GM19324 (cell line): ENCODE results near the gene GRIFIN.
"Not testable (repeated sequence)": the region's sequence is repeated elsewhere in the genome, so short reads cannot be mapped to it uniquely, and the experiment has no call there.

ENCODE experiments used
- ATAC-seq: cut with Tn5 transposase; IDR thresholded peaks from one replicate; pipeline ENCODE4 v1.9.1; 2021; ENCODE audit warnings: mild to moderate bottlenecking, moderate library complexity; ENCODE audit not compliant: unreplicated experiment, low FRiP score

GRIFIN gene

DNA sequence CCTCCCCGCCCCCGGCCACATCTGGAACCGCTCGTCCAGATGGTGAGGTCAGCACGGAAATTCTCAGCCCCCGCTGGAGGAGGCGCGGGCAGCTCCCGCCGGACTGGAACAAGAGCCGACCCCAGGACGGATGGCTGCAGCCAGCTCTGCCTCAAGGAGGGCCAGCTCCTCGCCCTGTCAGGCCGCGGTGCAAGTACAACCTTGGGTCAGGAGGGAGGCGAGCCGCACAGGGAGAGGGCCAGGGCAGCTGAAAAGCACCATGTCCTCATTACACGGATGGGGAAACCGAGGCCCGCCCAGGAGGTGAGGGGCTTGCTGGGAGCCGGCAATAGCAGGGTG is 3.8 kb upstream of the GRIFIN start:
- ATAC-seq, result no peak

DNA sequence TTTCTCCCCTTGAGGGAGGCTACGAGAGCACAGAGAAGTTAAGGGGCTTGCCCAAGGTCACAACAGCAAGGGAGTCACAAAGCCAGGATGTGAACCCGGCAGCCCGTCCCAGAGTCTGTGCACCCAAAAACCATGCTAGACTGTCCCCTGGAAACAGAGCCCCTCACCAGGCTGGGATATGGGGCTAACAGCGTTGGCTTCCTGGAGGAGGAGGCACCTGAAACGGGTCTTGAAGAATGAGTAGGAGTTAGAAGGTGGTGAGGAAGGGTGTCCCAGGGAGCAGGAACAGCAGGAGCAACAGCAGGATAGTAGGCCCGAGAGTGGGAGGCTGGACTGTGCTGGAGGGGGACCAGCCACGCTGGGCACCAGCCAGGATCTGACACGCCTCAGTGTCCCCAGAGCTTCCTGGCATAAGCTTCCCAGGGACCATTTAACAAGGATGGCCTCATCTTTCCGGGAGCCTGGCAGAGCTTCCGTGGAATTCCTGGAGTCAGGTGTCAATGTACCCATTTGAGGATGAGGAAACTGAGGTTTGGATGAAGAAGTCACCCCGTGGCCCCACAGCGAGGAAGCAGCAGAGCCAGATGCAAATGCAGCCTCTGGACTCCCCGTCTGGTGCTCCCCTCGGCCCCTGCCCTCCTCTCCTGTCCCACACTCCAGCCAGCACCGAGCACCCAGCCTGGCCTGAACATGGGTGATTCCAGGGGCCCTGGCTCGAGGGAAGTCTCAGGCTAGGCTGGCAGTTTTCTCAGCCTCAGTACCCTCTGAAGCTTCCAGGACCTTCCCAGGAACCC is 3.3 kb upstream of the GRIFIN start:
- ATAC-seq, result no peak

DNA sequence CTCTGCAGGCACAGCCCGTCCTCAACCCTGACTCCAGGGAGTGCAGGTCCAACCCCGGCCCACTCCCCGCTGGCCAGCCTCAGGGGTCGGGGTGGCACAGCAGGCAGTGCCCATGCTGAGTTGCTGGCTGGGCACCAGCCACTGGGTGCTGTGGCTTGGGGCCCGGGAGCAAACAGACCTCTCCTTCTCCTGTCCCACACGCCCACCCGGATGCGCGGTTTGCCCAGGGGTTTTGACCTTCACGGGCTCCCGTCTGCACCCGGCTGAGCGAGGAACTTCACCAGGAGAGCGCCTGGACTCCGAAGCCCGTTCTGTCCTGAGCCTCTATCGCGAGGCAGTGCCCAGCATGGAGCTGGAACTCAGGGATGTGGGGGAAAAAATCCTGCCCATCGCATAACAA is 2.6 kb upstream of the GRIFIN start:
- no peak for ATAC-seq

DNA sequence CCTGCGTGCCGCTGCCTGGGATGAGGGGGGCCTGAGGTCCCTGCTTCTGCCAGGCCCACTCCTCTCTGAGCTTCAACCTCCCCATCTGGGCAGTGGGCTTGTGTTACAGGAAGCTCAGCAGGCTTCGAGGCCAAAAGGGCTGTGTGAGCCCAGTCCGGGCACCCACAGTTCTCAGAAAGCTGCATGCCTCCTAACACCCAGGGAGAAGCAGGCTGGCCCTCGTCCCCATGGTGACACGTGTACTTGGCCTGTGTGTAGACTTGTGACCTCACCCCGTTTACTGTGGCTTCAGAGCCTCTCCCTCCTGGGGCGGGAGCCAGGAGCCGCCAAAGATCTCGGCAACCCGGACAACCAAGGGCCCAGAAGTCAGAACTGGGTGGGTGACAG is 2.2 kb upstream of the GRIFIN start:
- no peak for ATAC-seq

DNA sequence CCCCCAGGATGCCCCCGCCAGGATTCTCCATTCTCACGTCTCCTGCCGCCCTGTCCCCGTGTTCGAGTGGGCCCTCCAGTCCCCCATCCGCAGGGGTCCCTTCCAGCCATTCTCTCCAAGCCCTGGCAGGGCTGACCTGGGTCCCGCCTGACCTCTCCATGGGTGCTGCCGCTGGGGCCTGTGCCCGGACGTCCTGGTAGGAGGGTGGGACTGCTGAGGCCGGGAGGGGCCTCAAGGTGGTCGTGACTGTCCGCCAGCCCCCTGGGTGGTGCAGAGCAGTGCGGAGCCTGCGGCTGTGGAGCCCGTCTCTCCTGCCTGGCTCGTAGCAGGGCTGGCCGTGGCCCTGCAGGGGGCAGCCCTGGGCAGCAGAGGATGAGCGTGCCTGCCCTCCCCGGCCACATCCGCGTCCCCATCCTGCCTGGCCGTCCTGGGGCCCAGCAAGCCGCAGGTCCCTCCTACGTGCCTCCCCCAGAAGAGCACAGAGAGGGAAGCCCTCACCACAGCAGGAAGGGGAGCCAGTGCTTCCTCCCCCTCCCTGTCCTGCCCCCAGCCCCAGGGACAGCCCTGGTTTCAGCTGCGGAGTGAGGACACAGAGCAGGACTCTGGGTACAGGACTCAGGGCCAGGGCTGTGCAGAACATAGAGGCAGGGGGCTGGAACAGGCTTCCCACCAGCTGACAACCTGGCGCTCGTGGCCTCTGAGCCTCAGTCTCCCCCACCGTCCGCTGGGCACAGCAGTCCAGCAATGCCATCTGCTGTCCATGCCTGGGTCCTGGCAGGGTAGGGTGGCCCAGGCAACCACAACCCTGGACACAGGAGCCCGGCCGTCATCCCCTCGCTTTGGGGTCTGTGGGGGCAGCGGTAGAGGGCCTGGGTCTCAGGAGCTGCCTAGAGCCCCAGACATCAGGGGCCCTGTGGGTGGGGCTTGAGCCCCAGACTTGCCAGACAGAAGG is 1.5 kb upstream of the GRIFIN start:
- ATAC-seq, result no peak

DNA sequence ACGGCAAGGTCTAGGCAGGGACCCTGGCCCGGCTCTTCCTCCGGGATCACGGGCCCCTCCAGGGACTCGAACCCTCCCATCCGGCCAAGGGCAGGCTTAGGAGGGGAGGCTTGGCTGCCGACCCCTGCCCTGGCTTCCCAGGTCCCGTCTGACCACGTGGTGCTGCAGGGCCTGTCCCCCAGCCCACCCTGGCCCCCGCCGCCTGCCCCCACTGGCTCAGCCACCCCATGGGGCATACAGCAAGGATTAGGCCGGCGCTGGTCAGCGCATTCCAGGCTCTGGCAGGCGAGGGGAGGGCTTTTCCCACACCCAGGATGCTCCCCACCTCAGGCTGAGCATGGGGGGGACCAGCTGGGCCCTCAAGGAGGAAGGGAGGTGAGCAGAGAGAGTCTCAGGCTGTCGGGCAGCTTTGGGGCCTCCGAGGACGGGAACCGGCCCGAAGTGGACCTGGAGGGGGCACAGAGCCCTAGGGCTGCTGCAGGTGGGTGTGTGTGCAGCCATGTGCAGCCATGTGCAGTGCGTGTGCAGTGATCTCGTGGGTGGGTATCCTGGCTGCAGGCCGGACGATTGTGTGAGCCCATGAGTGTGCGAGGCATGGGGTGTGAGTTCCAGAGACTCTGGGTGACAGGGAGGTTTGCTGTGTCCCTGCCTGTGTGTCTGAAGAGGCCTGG is 713 bp upstream of the GRIFIN start:
- no peak for ATAC-seq

DNA sequence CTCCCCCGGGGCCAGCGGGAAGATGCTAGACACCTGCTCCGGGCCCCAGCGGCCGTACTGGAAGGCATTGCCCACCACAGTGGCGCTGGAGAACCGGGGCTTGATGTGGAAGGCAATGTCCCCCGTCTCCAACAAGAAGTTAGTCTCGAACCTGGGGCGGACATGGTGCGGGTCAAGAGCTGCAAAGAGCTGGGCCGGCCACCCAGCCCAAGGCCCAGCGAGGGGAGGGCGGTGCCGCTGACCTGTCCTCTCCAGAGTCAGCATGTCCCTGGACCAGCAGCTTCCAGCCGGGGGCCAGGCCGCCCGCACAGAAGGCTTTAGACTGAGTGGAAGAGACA is 551 bp downstream of the GRIFIN start:
- no peak for ATAC-seq

DNA sequence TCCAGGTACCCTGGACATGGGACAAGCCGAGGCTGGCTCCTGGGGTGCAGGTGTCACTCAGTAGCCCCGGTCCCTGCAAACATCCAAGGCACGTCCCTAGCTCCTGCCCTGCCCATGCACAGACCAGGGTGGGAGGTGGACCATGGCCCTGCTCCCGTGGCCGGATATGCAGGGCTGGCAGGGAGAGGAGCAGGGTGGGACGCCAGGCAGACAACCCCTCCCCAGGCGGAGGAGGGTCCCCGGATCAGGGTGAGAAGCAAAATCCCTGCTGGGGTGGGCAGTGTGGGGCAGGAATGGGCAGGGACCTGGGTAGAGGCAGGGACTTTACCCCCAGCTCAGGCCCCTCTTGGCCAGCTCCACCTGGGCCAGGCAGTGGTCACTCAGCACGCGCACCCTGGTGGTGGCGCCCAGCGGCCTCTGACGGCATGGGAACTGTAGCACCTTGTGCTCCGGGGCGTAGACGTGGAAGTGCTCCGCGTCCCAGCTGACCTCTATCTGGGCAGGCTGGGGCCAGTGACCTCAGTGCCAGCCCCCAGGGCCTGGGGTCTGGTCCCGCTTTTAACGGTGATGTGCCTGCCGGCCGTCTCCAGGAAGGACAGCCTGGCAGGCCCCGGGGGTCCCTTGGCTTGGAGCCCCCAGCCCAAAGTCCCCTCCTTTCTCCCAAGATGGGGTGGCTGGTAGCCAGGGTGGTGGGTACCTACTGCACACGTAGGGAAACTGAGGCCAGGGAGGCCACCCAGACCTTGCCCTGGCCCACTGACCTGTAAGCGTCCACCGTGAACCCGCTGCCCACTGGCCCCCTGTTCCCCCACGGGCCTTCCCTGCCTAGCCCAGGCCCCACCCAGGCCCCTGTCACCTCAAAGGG is 1.2 kb downstream of the GRIFIN start:
- no peak for ATAC-seq

DNA sequence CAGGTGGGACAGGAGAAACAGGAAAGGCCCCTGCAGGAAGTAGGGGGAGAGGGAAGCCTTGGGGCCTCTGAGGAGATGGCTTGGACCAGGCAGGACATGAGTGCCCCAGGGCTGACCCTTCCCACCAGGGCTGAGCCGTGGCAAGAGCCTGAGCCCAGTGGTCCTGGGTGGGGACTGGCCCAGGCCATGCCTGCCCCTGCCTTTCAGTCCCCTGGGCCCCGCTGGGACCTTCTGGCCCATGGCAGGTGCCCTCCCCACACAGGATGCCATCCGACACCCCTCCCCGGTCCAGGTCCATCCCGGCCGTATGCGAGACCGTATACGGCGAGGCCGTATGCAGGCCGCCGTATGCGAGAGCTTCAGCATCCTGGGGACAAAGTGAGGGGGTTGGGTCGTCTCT is 2.0 kb downstream of the GRIFIN start:
- no peak for ATAC-seq

DNA sequence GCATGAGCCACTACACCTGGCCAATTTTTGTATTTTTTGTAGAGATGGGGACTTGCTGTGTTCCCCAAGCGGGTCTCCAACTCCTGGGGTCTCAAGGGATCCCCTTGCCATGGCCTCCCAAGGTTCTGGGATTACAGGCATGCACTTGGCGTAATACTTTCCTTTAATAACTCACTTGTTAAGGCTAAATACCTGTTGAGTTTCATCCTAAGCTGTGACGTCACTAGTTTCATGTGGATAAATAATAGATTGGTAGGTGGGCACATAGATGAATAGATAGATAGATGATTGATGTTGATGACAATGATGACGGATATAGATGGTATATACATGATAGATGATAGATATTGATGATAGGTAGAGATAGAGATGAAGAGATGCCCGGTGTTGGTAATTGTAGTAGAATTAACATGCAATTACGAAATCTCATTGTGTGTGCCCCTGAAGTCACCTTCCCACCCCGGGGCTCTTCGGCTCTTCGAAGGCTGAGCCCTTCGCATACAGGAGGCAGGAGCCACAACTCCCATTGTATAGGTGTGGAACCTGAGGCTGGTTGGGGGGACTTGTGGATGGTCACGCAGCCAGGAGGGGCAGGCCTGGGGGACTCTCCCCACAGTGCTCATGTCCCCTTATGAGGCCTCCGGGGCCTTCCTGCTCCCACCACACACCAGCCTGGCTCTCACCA is 2.6 kb downstream of the GRIFIN start:
- no peak for ATAC-seq

DNA sequence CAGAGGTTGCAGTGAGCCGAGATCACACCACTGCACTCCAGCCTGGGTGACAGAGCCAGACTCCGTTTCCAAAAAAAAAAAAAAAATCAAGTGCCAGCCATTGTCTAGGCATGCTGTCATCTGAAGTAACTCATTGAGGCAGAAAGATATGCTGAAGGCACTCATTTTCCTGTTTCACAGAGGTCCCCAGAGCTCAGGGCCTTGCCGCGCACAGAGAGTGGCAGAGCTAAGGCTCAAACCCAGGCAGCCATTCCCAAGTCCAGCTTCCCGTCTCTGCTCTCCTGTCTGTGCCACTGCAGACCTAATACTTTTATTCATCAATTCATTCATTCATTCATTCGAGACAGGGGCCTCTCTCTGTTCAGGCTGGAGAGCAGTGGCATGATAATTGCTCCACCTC is 3.5 kb downstream of the GRIFIN start:
- no peak for ATAC-seq

DNA sequence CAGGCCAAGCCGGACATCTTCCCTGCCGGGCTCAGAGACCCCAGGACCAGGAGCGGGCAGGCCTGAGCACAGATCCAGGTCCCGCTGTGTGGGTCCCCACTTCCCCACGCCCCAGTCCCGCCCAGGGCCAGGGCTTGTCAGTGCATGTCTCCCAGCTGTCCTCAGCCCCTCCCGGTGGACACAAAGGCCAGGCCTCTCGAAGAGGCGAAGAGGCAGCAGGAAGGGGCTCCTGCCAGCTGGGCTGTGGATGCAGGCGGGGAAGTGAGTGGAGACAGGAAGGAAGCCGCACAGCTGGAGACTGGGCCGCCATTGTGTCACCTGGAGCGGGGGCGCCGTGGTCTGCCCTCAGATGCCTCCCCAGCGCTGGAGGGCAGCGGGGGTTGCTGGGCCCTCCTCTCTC is 4.8 kb downstream of the GRIFIN start:
- ATAC-seq, result no peak

DNA sequence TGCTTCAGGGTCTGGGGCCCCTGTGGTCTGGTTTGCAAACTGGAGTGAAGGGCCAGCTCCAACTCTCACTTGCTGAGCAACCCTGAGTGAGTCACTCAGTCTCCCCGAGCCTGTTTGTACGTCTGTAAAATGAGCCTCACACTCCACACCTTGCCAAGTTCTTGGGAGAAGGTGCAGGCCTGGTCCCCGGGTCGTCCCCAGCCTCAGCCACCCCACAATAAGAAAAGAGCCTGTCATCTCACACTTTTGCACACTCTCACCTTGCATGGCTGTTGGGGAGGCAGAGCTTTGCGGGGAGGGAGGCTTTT is 5.2 kb downstream of the GRIFIN start:
- ATAC-seq, result no peak

DNA sequence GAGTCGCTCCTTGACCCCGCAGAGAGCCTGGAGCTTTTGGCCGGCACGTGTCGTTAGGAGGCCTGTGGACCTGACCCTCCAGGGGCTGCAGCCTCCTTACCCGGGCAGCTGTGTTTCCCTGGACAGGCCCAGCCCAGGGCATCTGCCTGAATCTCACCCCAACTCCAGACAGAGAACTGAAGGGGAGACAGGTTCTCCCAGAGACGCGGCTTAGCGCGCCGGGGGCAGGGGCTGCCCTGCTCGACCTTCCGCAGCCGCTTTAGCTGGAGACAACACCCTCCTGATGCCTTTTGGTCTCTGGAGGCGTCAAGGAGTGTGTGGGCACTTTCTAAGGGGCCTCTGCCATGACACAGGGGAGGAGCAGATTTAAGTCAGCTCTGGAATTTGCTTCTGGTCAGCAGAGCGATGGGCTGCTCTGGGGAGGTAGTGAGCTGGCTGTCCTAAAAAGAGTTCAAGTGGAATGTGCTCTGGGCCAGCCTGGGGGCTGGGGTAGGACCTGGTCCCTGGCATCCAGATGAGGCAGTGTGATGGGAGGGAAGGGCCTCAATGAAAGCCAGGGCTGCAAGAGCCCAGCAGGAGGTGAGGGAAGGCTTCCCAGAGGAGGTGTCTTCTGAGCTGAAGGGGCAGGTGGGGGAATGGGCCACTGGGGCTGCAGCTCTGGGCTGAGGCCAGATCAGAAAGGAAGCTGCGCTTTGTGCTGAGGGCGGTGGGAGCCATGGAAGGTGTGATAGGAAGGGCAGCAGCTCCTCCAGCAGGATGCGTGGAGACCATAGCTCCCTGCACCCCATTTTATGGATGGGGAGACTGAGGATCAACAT is 5.8 kb downstream of the GRIFIN start:
- ATAC-seq, result no peak

DNA sequence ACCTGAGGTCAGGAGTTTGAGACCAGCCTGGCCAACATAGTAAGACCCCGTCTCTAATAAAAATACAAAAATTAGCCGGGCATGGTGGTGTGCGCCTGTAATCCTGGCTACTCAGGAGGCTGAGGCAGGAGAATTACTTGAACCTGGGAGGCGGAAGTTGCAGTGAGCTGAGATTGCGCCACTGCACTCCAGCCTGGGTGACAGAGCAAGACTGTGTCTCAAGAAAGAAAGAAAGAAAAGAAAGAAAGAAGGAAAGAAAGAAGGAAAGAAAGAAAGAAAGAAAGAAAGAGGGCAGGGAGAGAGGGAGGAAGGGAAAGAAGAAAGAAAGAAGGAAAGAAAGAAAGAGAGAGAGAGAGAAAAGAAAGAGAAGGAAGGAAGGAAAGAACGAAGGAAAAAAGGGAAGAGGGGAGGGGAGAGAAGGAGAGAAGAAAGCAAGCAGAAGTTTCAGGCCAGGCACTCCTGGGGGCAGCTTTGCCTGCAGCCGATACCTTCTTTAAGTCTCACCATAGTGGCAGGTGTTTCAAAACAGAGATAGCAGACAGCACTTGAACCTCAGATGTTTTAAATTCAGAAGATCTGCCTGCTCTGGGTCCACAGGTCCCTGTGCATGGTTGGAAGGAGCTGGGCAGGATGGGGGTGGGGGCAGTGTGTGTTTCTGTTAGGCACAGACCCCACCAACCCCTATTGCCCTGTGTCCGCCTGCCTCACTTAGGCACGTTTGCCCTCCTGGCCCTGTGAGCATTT is 6.6 kb downstream of the GRIFIN start:
- not testable (repeated sequence) for ATAC-seq

DNA sequence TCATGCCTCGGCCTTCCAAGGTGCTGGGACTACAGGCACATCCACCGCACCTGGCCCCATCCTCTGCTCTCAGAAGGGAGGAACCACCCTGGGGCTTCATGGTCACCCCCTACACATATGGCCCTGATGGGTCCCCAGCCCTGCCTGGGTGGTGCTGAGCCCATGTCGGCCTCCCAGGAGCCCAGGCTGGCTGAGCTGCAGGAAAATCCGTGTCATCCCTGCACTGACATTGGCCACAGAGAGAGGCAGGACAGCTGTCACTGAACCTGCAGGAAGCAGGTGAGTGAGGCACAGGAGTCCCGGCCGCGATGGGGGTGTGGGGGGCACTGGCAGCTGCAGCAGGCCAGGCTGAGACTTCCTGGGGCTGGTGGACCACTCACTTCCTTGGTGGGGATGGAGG is 8.0 kb downstream of the GRIFIN start:
- ATAC-seq, result no peak

DNA sequence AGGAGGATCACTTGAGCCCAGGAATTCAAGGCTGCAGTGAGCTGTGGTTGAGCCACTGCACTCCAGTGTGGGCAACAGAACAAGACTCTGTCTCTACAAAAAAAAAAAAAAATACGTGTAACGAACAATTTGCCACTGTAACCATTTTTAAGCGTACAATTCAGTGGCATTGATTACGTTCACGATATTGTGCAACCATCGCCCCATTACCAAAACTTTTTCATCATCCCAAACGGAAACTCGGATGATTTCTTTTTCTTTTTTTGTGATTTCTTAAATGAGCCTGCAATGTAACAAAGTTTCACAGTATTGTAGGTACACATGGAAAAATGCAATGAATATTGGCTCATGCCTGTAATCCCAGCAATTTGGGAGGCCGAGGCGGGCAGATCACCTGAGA is 9.5 kb downstream of the GRIFIN start:
- ATAC-seq, result no peak

DNA sequence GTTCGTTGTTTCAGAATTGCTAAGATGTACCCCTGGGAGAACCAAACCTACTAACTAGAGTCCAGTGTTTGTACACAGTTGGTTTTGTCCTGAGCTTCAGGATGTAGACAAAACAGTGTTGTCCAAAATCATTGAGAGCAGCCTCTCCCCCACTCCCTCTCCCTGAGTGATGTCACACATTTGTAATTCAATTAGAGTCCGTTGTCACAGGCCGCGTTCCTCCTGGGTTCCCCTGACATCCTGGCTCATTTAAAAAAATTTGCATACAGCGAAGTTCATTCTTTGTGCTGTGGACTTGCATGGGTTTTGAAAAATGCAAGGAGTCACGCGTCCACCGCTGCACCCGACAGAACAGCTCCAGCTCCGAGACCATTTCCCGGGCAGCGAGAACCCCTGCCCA is 10.3 kb downstream of the GRIFIN start:
- no peak for ATAC-seq

DNA sequence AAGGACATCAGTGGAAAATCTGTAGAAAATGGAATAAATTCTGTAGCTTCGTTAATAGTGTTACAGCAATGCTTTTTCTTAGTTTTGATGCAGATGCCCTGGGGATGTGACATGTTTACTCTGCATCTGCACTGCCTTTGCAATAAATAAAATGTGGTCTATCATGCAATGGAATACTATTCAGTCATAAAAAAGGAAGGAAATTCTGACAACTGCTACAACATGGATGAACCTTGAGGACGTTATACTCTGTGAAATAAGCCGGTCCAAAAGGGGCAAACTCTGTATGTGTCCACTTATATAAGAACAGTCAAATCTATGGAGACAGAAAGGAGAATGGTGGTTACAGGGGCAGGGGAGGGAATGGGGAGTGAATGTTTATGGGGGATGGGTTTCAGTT is 13.5 kb downstream of the GRIFIN start:
- ATAC-seq, result no peak
